GM13976 (cell line): ENCODE data around the gene SYNM.

Experiments
- DNase-seq: peaks from one replicate; pipeline ENCODE4 v3.0.0; 2012; ENCODE audit warnings: low spot score
- in situ Hi-C: fragments of 300-500 bp; cut with MboI; formaldehyde crosslinking; loops from one replicate; pipeline ENCODE4 v1.12.0; 2022; ENCODE audit warnings: low sequenced_read_pairs, mixed read lengths, inconsistent platforms; ENCODE audit not compliant: unreplicated experiment
- TF ChIP-seq, protein P1 (sequence below): IDR thresholded peaks from 2 replicates; pipeline ENCODE4 v1.5.1; 2012; ENCODE audit warnings: borderline replicate concordance, mild to moderate bottlenecking; ENCODE audit not compliant: insufficient read depth; ENCODE audit errors: extremely low read depth, missing control alignments, control extremely low read depth

The SYNM gene

DNA sequence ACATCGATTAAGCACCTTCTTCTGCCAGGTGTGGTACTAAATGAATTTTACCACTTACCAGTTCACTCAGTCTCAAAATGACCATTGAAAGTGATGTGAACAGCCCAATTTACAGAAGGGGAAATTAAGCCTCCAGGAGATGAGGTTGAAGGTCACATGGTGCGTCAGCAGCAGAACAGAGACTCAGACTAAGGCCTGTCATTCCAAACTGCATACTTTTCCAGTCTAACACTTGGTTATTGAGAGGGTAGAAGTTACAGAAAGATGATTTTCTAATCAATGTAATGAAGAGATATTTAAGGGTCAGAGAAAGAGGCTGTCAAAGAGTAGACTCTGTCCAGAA, 76.1 kb downstream of the SYNM start:
- DNase-seq = no peak
- in situ Hi-C loops = no loop called here
- TF ChIP-seq, protein P1, sequence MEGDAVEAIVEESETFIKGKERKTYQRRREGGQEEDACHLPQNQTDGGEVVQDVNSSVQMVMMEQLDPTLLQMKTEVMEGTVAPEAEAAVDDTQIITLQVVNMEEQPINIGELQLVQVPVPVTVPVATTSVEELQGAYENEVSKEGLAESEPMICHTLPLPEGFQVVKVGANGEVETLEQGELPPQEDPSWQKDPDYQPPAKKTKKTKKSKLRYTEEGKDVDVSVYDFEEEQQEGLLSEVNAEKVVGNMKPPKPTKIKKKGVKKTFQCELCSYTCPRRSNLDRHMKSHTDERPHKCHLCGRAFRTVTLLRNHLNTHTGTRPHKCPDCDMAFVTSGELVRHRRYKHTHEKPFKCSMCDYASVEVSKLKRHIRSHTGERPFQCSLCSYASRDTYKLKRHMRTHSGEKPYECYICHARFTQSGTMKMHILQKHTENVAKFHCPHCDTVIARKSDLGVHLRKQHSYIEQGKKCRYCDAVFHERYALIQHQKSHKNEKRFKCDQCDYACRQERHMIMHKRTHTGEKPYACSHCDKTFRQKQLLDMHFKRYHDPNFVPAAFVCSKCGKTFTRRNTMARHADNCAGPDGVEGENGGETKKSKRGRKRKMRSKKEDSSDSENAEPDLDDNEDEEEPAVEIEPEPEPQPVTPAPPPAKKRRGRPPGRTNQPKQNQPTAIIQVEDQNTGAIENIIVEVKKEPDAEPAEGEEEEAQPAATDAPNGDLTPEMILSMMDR = no peak

DNA sequence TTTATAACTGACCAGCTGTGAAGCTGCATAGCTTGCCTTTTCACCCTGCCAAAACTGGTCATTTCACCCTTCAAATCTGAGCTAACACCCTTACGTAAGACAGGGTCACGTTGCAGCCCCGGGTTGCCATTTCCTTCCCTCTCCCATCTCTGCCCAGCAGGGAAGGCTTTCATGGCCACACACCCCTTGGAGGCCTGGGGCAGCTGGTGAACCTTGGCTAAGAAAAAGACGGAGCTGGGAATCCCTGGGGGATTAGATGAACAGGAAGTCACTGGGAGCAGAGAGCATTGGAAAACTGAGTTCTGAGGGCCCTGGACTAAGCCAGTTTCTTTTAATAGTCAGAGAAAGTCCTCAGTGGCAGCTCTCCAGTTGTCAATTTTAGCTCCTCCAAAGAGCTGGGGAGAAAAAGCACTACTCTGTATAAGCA, 76.7 kb downstream of the SYNM start:
- TF ChIP-seq, protein P1 = no peak
- DNase-seq = no peak
- in situ Hi-C loops = no loop called here

DNA sequence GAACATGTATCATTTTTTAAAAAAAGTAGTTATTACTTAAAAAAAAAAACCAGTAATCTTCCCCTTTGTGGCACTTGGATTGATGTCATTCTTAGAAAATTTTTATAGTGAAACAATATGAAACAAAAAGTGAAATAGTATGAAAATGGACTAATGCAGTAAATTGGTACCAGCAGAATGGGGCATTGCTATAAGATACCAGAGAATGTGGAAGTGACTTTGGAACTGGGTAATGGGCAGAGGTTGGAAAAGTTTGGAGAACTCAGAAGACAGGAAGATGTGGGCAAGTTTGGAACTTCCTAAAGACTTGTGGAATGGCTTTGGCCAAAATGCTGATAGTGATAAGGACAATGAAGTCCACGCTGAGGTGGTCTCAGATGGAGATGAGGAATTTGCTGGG, 77.9 kb downstream of the SYNM start:
- in situ Hi-C loops = no loop called here
- DNase-seq = no peak
- TF ChIP-seq, protein P1 = no peak
